Medulla oblongata (tissue), 1 donor: ENCODE results near the gene HNRNPH2.

Source experiments
- DNase-seq: peaks from one replicate; pipeline ENCODE4 v3.0.0-alpha.2; 2015; ENCODE audit errors: extremely low spot score

HNRNPH2 gene

DNA sequence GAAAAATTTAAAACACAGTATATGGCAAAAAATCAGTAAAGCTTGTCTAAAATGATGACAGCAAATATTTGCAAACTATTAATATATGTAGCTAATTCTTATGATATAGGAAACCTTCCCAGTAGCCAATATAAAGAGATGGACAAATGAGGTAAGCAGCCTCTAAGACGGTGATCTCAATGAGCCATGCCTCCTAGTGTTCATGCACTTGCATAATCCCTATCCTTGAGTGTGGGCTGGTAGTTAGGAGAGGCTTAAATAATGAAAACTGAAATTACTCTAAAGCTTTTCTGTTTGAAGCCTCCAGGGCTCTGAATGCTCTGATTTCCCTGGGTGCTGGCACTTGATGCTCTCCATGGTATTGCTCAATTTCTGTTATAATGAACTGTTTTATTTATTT, 52.6 kb downstream of the HNRNPH2 start:
- no peak for DNase-seq

DNA sequence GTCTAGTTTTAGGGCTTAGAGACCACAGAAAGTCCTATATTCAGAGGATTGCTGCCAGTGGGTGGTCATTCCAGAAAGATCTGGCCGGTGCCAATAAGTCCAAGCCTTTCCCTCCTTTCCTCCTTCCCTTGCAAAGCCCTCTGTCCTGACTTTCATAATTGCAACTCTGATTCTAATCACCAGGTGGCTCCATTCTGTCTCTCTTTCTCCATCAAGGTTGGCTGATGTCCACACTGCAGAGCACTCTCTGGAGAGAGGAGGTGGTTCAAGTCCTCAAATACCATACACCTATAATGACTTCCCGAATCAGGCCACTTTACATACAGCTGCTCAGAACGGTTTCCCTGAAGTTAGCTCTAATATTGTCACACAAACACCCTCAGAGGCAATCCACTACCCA, 54.9 kb downstream of the HNRNPH2 start:
- DNase-seq, result peak; percentile 25
